Transverse colon (tissue), 4 donors: Measurements from ENCODE around the gene HPX.

ENCODE experiments used
- EP300 ChIP-seq: sonication (generic); formaldehyde crosslinking; IDR thresholded peaks from one replicate; pipeline ENCODE4 v1.6.1; 2017; ENCODE audit warnings: antibody characterized with exemption, low read depth
- POLR2A ChIP-seq: fragments of 450-650 bp; IDR thresholded peaks from one replicate; pipeline ENCODE4 v1.6.1; 2016; ENCODE audit warnings: antibody characterized with exemption, mild to moderate bottlenecking, moderate library complexity
- POLR2AphosphoS5 ChIP-seq, 3 donors: sonication (generic); formaldehyde crosslinking; IDR thresholded peaks; one replicate each; pipeline ENCODE4 v1.6.1; 2016; ENCODE audit warnings: antibody characterized with exemption in 3 of 3
- TF ChIP-seq, protein P1 (sequence below), 5 experiments: fragments of 200-600 bp in 3 of 5; fragments of 450-650 bp in 2 of 5; sonication (generic) in 3 of 5; IDR thresholded peaks; 1 replicate in 2 of 5; 2 replicates in 3 of 5; pipeline ENCODE4 v1.5.1; 2016 to 2017; ENCODE audit warnings: antibody characterized with exemption in 5 of 5, inconsistent platforms in 3 of 5, mild to moderate bottlenecking in 2 of 5, moderate library complexity in 1 of 5

DNA sequence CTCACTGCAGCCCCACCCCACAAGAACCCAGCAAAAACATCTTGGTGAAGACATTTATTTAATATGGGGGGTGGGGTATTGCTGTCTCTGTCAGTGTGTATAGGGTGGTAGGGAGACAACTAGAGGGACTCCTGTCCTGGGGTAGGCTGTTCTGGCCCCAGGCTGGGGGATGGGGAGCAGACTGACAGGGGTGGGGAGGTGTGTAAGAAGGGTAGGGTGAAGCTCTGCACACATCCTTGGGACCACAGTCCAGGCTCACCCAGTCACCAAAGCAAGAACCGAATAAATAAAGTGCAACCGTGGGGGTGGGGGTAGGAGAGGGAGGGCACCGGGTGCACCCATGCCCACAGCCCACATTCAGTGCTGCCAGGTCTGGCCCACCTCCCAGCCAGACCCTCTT is 7.8 kb upstream of the HPX start:
- TF ChIP-seq, protein P1, sequence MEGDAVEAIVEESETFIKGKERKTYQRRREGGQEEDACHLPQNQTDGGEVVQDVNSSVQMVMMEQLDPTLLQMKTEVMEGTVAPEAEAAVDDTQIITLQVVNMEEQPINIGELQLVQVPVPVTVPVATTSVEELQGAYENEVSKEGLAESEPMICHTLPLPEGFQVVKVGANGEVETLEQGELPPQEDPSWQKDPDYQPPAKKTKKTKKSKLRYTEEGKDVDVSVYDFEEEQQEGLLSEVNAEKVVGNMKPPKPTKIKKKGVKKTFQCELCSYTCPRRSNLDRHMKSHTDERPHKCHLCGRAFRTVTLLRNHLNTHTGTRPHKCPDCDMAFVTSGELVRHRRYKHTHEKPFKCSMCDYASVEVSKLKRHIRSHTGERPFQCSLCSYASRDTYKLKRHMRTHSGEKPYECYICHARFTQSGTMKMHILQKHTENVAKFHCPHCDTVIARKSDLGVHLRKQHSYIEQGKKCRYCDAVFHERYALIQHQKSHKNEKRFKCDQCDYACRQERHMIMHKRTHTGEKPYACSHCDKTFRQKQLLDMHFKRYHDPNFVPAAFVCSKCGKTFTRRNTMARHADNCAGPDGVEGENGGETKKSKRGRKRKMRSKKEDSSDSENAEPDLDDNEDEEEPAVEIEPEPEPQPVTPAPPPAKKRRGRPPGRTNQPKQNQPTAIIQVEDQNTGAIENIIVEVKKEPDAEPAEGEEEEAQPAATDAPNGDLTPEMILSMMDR (IDR thresholded peaks at IDR 0.05): no peak
- TF ChIP-seq POLR2AphosphoS5 (IDR thresholded peaks at IDR 0.05): no peak
- TF ChIP-seq POLR2A: no peak
- no peak for TF ChIP-seq EP300
